K562 (cell line): ENCODE data around the gene TCF4. TPM values are rescaled to one million over a fixed set of nuclear protein-coding genes. Genes with fewer than 3 reads are reported as not detected.

Source experiments
- ATAC-seq: fragments of 200-7000 bp; cut with Tn5 transposase; 3 replicates; pipeline ENCODE4 v1.9.1; 2020; ENCODE audit warnings: moderate library complexity
- BruUV-seq: library from RNA; stranded (reverse); fragments of 400-500 nt; replicated peaks from 2 replicates; lab custom pipeline; 2021; lab: Mats Ljungman, UMichigan
- CTCF ChIA-PET: fragments of 300-600 bp; formaldehyde crosslinking; extraction: SDS; loops from one replicate; lab custom pipeline; 2021; ENCODE audit warnings: low intra/inter-chr PET ratio; lab: Yijun Ruan, JAX
- POLR2A ChIA-PET: fragments of 300-600, 350-650 bp; sonication (Branson Sonifier 250); formaldehyde crosslinking; extraction: SDS; loops from one replicate; lab custom pipeline; 2021; ENCODE audit warnings: antibody characterized with exemption, inconsistent platforms; lab: Yijun Ruan, JAX
- DNase-seq, 4 experiments: peaks; one replicate each; pipeline versions ENCODE4 v3.0.0 to v3.0.0-alpha.2; 2011 to 2018; ENCODE audit warnings: low spot score in 3 of 4, mixed read lengths in 3 of 4; ENCODE audit errors: extremely low read depth in 1 of 4
- FAIRE-seq: peaks from 2 replicates; lab custom pipeline; 2011; peaks lifted over from hg19 to GRCh38; lab: Jason Lieb, UNC
- H2AFZ ChIP-seq: 2 replicates; pipeline ENCODE4 v1.6.0; 2011; ENCODE audit warnings: low read depth, low read length, control low read depth, inconsistent platforms
- H3K27ac ChIP-seq: fragments of 200-600 bp; 3 replicates; pipeline ENCODE4 v1.8.0; 2011; ENCODE audit warnings: low read depth, mild to moderate bottlenecking, control low read depth, inconsistent platforms, low read length, moderate library complexity, mixed read lengths; ENCODE audit errors: extremely low read depth
- H3K27me3 ChIP-seq, 2 experiments: fragments of 300-600 bp in 1 of 2; 2 replicates in 1 of 2; 3 replicates in 1 of 2; pipeline versions ENCODE4 v1.6.0 to v1.8.0; 2011; ENCODE audit warnings: inconsistent platforms in 2 of 2, low read length in 2 of 2, mild to moderate bottlenecking in 1 of 2, mixed read lengths in 1 of 2, moderate library complexity in 1 of 2; ENCODE audit not compliant: control insufficient read depth in 2 of 2, insufficient read depth in 2 of 2
- H3K36me3 ChIP-seq: fragments of 300-600 bp; 3 replicates; pipeline ENCODE4 v1.8.0; 2011; ENCODE audit warnings: mild to moderate bottlenecking, low read length, inconsistent platforms; ENCODE audit not compliant: control insufficient read depth, insufficient read depth
- H3K4me1 ChIP-seq, 2 experiments: fragments of 200-600 bp in 1 of 2; replicated peaks in 1 of 2; 2 replicates in 1 of 2; 3 replicates in 1 of 2; pipeline versions ENCODE4 v1.5.1 to v1.8.0; 2011; ENCODE audit warnings: inconsistent platforms in 2 of 2, low read length in 2 of 2, mild to moderate bottlenecking in 1 of 2, mixed read lengths in 1 of 2, moderate library complexity in 1 of 2; ENCODE audit not compliant: control insufficient read depth in 2 of 2, insufficient read depth in 2 of 2
- H3K4me2 ChIP-seq: 2 replicates; pipeline ENCODE4 v1.6.1; 2011; ENCODE audit warnings: low read length, control low read depth, inconsistent platforms, mixed read lengths; ENCODE audit not compliant: insufficient read depth
- H3K4me3 ChIP-seq: fragments of 200-600 bp; sonication (generic), shearing (Covaris generic); 2 replicates; pipeline ENCODE4 v1.5.1; 2016; ENCODE audit warnings: control low read depth, inconsistent platforms
- H3K79me2 ChIP-seq: fragments of 200-600 bp; 3 replicates; pipeline ENCODE4 v1.8.0; 2011; ENCODE audit warnings: low read length, inconsistent platforms; ENCODE audit not compliant: control insufficient read depth, insufficient read depth
- H3K9ac ChIP-seq, 2 experiments: 2 replicates each; pipeline versions ENCODE4 v1.6.0 to v1.6.1; 2011; ENCODE audit warnings: low read depth in 2 of 2, low read length in 2 of 2, control low read depth in 1 of 2, inconsistent platforms in 1 of 2, mild to moderate bottlenecking in 1 of 2, mixed read lengths in 1 of 2; ENCODE audit not compliant: insufficient read depth in 1 of 2
- H3K9me1 ChIP-seq: one replicate; pipeline ENCODE4 v1.6.0; 2011; ENCODE audit warnings: inconsistent platforms, mild to moderate bottlenecking, low read length, moderate library complexity; ENCODE audit not compliant: control insufficient read depth, insufficient read depth
- H3K9me3 ChIP-seq: replicated peaks from 2 replicates; pipeline ENCODE4 v1.5.1; 2011; ENCODE audit warnings: low read depth, low read length, inconsistent platforms; ENCODE audit not compliant: control insufficient read depth, insufficient read depth
- H4K20me1 ChIP-seq: replicated peaks from 2 replicates; pipeline ENCODE4 v1.6.1; 2011; ENCODE audit warnings: low read length, inconsistent platforms, mixed read lengths; ENCODE audit not compliant: control insufficient read depth, insufficient read depth
- ARID3A ChIP-seq: IDR thresholded peaks from 2 replicates; pipeline ENCODE4 v1.6.1; 2012; ENCODE audit warnings: low read depth, low read length, improper control_type of control experiment, borderline replicate concordance
- ETV5 ChIP-seq: sonication (generic); formaldehyde crosslinking; IDR thresholded peaks from 2 replicates; pipeline ENCODE4 v1.4.0; 2020; ENCODE audit warnings: low read depth, mild to moderate bottlenecking, missing genetic modification reagents
- FOXP4 ChIP-seq: sonication (generic); formaldehyde crosslinking; IDR thresholded peaks from 2 replicates; pipeline ENCODE4 v1.8.0; 2022; ENCODE audit warnings: mild to moderate bottlenecking, missing genetic modification reagents, borderline replicate concordance
- GTF2E2 ChIP-seq: fragments of 200-800 bp; sonication (Bioruptor generic); IDR thresholded peaks from 2 replicates; pipeline ENCODE4 v1.6.1; 2016; ENCODE audit warnings: missing genetic modification characterization, missing compliant biosample characterization
- HNRNPLL ChIP-seq: fragments of 200-400 bp; formaldehyde crosslinking; IDR thresholded peaks from 2 replicates; pipeline ENCODE4 v1.6.1; 2017; ENCODE audit warnings: low read length, low read depth, mild to moderate bottlenecking; ENCODE audit not compliant: poor library complexity, severe bottlenecking
- PRMT5 ChIP-seq: sonication (generic); formaldehyde crosslinking; IDR thresholded peaks from 2 replicates; pipeline ENCODE4 v1.5.0; 2020; ENCODE audit warnings: missing genetic modification reagents
- SAFB2 ChIP-seq: fragments of 200-400 bp; formaldehyde crosslinking; IDR thresholded peaks from 2 replicates; pipeline ENCODE4 v1.6.1; 2018; ENCODE audit warnings: borderline replicate concordance, low read length, low read depth, moderate library complexity; ENCODE audit not compliant: severe bottlenecking
- SAP30 ChIP-seq: fragments of 200-600 bp; sonication (generic); IDR thresholded peaks from 2 replicates; pipeline ENCODE4 v1.6.1; 2012; ENCODE audit warnings: borderline replicate concordance, low read depth, mild to moderate bottlenecking, moderate library complexity, low read length, control low read depth, inconsistent platforms; ENCODE audit not compliant: insufficient read depth, poor library complexity, severe bottlenecking
- TBP ChIP-seq: optimal IDR thresholded peaks from 2 replicates; pipeline ENCODE3; 2011; ENCODE audit warnings: low read depth, low read length, improper control_type of control experiment
- TCF3 ChIP-seq: sonication (generic); formaldehyde crosslinking; IDR thresholded peaks from 2 replicates; pipeline ENCODE4 v1.4.0; 2020; ENCODE audit warnings: mild to moderate bottlenecking, missing genetic modification reagents
- TRIM28 ChIP-seq: fragments of 450-650 bp; IDR thresholded peaks from 2 replicates; pipeline ENCODE4 v1.6.1; 2017
- ZNF408 ChIP-seq: fragments of 250-450 bp; sonication (Bioruptor Pico); IDR thresholded peaks from 2 replicates; pipeline ENCODE4 v1.4.0; 2020; ENCODE audit warnings: low read depth, mild to moderate bottlenecking, moderate library complexity
- WGBS: fragments of 100-300 bp; shearing (Covaris generic); methylation state at CpG from one replicate; pipeline ENCODE4 v1.1.6; 2016; ENCODE audit warnings: low coverage, mixed read lengths; ENCODE audit not compliant: insufficient coverage; ENCODE audit errors: missing lambda C conversion rate; 5-methylcytosine and 5-hydroxymethylcytosine counted together
- in situ Hi-C: fragments of 300-500 bp; cut with MboI; formaldehyde crosslinking; loops from 4 replicates; pipeline ENCODE4 v1.15.0; 2018; ENCODE audit warnings: inconsistent platforms, mixed read lengths
- intact Hi-C: fragments of 100-400 bp; cut with micrococcal nuclease; formaldehyde crosslinking; loops from 2 replicates; pipeline ENCODE4 v1.14.2; 2022
- polyA plus RNA-seq, 8 experiments: library from polyadenylated mRNA; depleted of rRNA in 4 of 8; stranded (reverse) in 5 of 8; unstranded in 3 of 8; fragments of >200 nt; fragmentation: Nextera tagmentation in 2 of 8; fragmentation: Illumina TruSeq in 1 of 8; extraction: Ambion mirVana in 2 of 8; extraction: Trizol in 1 of 8; gene quantifications; 2 replicates each; pipeline versions ENCODE4 v1.2.1 to v1.2.3, GENCODE V29; 2011 to 2014; ENCODE audit warnings: inconsistent platforms in 1 of 8, missing spikeins in 1 of 8
- total RNA-seq, 7 experiments: library from RNA; depleted of rRNA in 6 of 7; stranded (reverse); fragments of >200 nt in 6 of 7; fragmentation: Illumina TruSeq in 2 of 7; extraction: Trizol in 2 of 7; gene quantifications; 2 replicates each; pipeline versions ENCODE4 v1.2.1 to v1.2.3, GENCODE V29; 2011 to 2021; ENCODE audit warnings: low replicate concordance in 1 of 7
- TF ChIP-seq, protein P1 (sequence below): fragments of 450-650 bp; formaldehyde crosslinking; IDR thresholded peaks from 2 replicates; pipeline ENCODE4 v1.4.0; 2022; ENCODE audit warnings: missing genetic modification characterization
- TF ChIP-seq, protein P2 (sequence below): fragments of 200-800 bp; sonication (Bioruptor generic); IDR thresholded peaks from 2 replicates; pipeline ENCODE4 v1.6.1; 2017; ENCODE audit warnings: missing genetic modification characterization, missing compliant biosample characterization

The TCF4 gene
- total and polyA plus RNA-seq, 9 of the 15 experiments (the other 6 are each of a cell fraction or from before 2014, with no cell fraction given): 4.8 to 24.7 (median 15.2) TPM

DNA sequence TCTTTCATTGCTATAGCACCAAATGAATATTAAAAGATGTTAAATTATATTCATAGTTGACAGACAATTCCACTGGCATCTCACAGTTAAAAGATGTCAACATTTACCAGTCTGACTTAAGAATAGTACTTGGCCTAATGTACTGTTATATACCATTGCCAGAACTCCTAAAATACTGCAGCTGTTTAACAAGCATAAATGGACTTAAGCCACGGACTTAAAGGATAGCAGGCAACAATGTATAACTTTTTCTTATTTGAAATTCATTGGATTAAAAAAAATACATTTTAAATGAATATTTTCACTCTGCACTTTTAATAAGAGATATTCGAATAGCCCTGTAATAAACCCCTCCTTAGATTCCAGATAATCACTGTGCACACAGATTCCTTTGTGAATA is 3.8 kb downstream of the TCF4 start (continued):
- TF ChIP-seq SAFB2 (no peak), HNRNPLL (no peak), FOXP4 (CRISPR knock-in tag) (no peak)
- TF ChIP-seq, all 486 proteins: peak for 0

DNA sequence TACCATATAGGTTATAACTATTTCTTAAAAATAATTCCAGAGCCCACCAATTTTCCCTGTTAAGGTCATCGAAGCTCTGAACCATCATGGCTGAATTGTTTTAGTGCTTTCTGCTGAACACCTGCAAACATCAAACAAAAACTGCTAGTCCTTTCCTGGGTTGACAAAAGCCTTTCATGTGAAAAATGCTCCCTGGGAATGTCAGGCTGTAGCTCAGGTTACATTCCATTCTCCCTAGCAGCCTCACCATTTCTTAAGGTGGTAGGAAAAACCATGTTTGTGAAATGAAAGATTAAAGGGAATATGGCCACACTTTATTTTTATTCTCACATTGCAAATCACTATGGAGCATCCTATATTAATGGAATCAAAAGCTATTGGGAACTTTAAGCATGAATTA is 5.7 kb downstream of the TCF4 start:
- DNase-seq: no peak
- TF ChIP-seq GTF2E2 (tag): no peak
- no peak for TF ChIP-seq TCF3 (CRISPR knock-in tag)
- no peak for TF ChIP-seq TBP
- TF ChIP-seq ARID3A: no peak
- TF ChIP-seq, protein P1, sequence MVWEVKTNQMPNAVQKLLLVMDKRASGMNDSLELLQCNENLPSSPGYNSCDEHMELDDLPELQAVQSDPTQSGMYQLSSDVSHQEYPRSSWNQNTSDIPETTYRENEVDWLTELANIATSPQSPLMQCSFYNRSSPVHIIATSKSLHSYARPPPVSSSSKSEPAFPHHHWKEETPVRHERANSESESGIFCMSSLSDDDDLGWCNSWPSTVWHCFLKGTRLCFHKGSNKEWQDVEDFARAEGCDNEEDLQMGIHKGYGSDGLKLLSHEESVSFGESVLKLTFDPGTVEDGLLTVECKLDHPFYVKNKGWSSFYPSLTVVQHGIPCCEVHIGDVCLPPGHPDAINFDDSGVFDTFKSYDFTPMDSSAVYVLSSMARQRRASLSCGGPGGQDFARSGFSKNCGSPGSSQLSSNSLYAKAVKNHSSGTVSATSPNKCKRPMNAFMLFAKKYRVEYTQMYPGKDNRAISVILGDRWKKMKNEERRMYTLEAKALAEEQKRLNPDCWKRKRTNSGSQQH (CRISPR knock-in tag): no peak
- no peak for TF ChIP-seq SAP30
- TF ChIP-seq ZNF408 (CRISPR knock-in tag): no peak
- TF ChIP-seq, protein P2, sequence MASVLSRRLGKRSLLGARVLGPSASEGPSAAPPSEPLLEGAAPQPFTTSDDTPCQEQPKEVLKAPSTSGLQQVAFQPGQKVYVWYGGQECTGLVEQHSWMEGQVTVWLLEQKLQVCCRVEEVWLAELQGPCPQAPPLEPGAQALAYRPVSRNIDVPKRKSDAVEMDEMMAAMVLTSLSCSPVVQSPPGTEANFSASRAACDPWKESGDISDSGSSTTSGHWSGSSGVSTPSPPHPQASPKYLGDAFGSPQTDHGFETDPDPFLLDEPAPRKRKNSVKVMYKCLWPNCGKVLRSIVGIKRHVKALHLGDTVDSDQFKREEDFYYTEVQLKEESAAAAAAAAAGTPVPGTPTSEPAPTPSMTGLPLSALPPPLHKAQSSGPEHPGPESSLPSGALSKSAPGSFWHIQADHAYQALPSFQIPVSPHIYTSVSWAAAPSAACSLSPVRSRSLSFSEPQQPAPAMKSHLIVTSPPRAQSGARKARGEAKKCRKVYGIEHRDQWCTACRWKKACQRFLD: no peak
- TF ChIP-seq TRIM28: no peak
- TF ChIP-seq ETV5 (CRISPR knock-in tag): no peak
- no peak for TF ChIP-seq PRMT5 (CRISPR knock-in tag)

More for the DNA sequence above, 5.7 kb downstream of the TCF4 start:
- H2AFZ ChIP-seq: no peak overlapping the region
- in situ Hi-C loops: no loop called here
- H3K79me2 ChIP-seq: peaks cover 31% of the 10 kb centered on the region
- no peaks in the 10 kb centered on the region for H4K20me1 ChIP-seq
- H3K36me3 ChIP-seq: peaks cover 4% of the 10 kb centered on the region; the same call in 1 of the 3 replicates
- no TSS peak for BruUV-seq
- H3K27me3 ChIP-seq: no peaks in the 10 kb centered on the region
- FAIRE-seq (no peak), ATAC-seq (no peak)
- intact Hi-C loops: no loop called here
- no peaks in the 10 kb centered on the region for H3K9me1 ChIP-seq
- H3K4me1 ChIP-seq: no peaks in the 10 kb centered on the region; a peak in 2 of 5 replicates
- no peak overlapping the region for H3K4me3 ChIP-seq
- ChIA-PET CTCF (no interaction called here), POLR2A (no interaction called here)
- no peaks in the 10 kb centered on the region for H3K9me3 ChIP-seq
- no peak overlapping the region for H3K9ac ChIP-seq
- H3K4me2 ChIP-seq: no peak overlapping the region
- WGBS: 33% methylated on average over 1 of the region's 1 CpG
- no peak overlapping the region for H3K27ac ChIP-seq
